ENCODE data around the gene GPR160. TPM values are rescaled to one million over a fixed set of nuclear protein-coding genes. Genes with fewer than 3 reads are reported as not detected.

Gene GPR160
- total RNA-seq, 2 donors from 2014 or later = 26.4 to 31.9 TPM

GRCh38 chr3:170064108-170064507 lies 26.3 kb downstream of the GPR160 start:
- H3K4me3 ChIP-seq = no peak overlapping the region
- H3K36me3 ChIP-seq (replicated peaks in 1 of 2; ENCODE audit: insufficient read depth in 1 of 2, low read depth in 2 of 2) = no peaks in the 10 kb centered on the region
- H3K4me1 ChIP-seq = no peaks in the 10 kb centered on the region
- H3K9me3 ChIP-seq = no peaks in the 10 kb centered on the region
- ATAC-seq = no peak
- intact Hi-C loops (cut with DNase I) = no loop called here
- no peak for DNase-seq
- no peak overlapping the region for H3K27ac ChIP-seq
- TF ChIP-seq POLR2A (IDR thresholded peaks at IDR 0.05) = no peak
- TF ChIP-seq, protein P1, sequence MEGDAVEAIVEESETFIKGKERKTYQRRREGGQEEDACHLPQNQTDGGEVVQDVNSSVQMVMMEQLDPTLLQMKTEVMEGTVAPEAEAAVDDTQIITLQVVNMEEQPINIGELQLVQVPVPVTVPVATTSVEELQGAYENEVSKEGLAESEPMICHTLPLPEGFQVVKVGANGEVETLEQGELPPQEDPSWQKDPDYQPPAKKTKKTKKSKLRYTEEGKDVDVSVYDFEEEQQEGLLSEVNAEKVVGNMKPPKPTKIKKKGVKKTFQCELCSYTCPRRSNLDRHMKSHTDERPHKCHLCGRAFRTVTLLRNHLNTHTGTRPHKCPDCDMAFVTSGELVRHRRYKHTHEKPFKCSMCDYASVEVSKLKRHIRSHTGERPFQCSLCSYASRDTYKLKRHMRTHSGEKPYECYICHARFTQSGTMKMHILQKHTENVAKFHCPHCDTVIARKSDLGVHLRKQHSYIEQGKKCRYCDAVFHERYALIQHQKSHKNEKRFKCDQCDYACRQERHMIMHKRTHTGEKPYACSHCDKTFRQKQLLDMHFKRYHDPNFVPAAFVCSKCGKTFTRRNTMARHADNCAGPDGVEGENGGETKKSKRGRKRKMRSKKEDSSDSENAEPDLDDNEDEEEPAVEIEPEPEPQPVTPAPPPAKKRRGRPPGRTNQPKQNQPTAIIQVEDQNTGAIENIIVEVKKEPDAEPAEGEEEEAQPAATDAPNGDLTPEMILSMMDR (IDR thresholded peaks at IDR 0.05) = no peak
- no peaks in the 10 kb centered on the region for H3K27me3 ChIP-seq
- WGBS, 2 donors = 90 to 96% methylated on average over 18 of the region's 18 CpGs

- Histone ChIP-seq H3K4me3 (no peak overlapping the region), H3K9me3 (no peaks in the 10 kb centered on the region), H3K4me1 (peaks cover 3% of the 10 kb centered on the region), H3K27ac (no peak overlapping the region), H3K36me3 (replicated peaks in 1 of 2; ENCODE audit: insufficient read depth in 1 of 2, low read depth in 2 of 2) (no peaks in the 10 kb centered on the region), H3K27me3 (no peaks in the 10 kb centered on the region)
- DNase-seq = no peak
- 77 to 80% methylated on average over 4 of the region's 4 CpGs for WGBS, 2 donors
- TF ChIP-seq POLR2A (IDR thresholded peaks at IDR 0.05) = no peak
- TF ChIP-seq, protein P1 (IDR thresholded peaks at IDR 0.05) = no peak
- ATAC-seq = no peak
- intact Hi-C loops (cut with DNase I) = no loop called here
Observed at GRCh38 chr3:170075441-170076091, 37.8 kb downstream of the GPR160 start.

DNA sequence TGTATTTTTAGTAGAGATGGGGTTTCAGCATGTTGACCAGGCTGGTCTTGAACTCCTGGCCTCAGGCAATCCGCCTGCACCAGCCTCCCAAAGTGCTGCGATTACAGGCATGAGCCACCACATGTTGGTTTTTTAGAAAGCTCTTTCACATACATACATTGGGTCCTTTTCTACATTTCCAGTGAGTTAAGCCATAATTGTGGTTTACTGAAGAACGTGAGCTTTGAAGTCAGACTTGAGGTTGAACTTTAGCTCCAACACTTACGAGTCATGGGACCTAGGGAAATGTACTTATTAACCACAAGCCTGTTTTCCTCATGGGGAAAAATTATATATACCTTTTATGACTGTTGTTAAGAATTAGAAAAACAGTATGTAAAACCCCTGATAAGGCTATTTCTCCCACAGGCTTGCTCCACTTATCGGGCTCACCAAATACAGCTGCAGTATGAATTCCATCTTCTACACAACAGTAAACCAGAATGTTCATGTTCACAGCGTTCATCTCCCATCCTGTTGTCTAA lies 39.0 kb downstream of the GPR160 start:
- no peaks in the 10 kb centered on the region for H3K27me3 ChIP-seq
- H3K27ac ChIP-seq = no peak overlapping the region
- no peaks in the 10 kb centered on the region for H3K36me3 ChIP-seq (replicated peaks in 1 of 2; ENCODE audit: insufficient read depth in 1 of 2, low read depth in 2 of 2)
- TF ChIP-seq POLR2A (IDR thresholded peaks at IDR 0.05) = no peak
- TF ChIP-seq, protein P1 (IDR thresholded peaks at IDR 0.05) = no peak
- no peak overlapping the region for H3K4me3 ChIP-seq
- DNase-seq (no peak), ATAC-seq (no peak)
- intact Hi-C loops (cut with DNase I) = no loop called here
- peaks cover 3% of the 10 kb centered on the region for H3K4me1 ChIP-seq
- 86 to 95% methylated on average over 6 of the region's 6 CpGs for WGBS, 2 donors
- H3K9me3 ChIP-seq = no peaks in the 10 kb centered on the region

DNA sequence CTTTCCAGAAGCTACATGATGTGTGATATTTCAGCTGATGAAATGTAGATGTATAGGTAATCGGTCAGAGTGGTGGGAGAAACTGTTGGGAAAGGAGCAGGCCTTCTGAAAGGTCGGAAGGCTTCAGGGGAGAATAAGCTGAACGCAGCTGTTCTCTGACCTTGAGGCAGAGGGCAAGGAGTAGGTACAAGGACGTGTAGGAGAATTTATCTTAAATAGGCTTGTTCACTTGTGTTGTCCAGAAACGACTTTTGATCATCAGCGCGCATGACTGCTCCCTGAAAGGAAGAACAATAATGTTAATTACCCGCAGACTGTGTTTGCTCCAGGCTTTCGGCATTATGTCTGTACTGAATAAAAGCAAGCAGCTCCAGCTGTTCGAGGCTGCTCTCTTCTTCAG lies 39.6 kb downstream of the GPR160 start:
- DNase-seq = no peak
- no peaks in the 10 kb centered on the region for H3K36me3 ChIP-seq (replicated peaks in 1 of 2; ENCODE audit: insufficient read depth in 1 of 2, low read depth in 2 of 2)

More for the DNA sequence above, 39.6 kb downstream of the GPR160 start:
- peaks cover 3% of the 10 kb centered on the region for H3K4me1 ChIP-seq
- no peak overlapping the region for H3K27ac ChIP-seq
- ATAC-seq = no peak
- no peaks in the 10 kb centered on the region for H3K27me3 ChIP-seq
- intact Hi-C loops (cut with DNase I) = no loop called here
- TF ChIP-seq, protein P1 (IDR thresholded peaks at IDR 0.05) = no peak
- TF ChIP-seq POLR2A (IDR thresholded peaks at IDR 0.05) = no peak
- H3K9me3 ChIP-seq = no peaks in the 10 kb centered on the region
- 74 to 75% methylated on average over 10 of the region's 10 CpGs for WGBS, 2 donors
- H3K4me3 ChIP-seq = no peak overlapping the region

All from body of pancreas (tissue), 4 donors.